Suprapubic skin (tissue), 4 donors: ENCODE results near the gene SLC37A1. TPM values are rescaled to one million over a fixed set of nuclear protein-coding genes. Genes with fewer than 3 reads are reported as not detected.
A peak's percentile ranks its signal among the peaks of the same experiment; 100 is the strongest.

Experiments
- DNase-seq, 2 donors: peaks; one replicate each; pipeline ENCODE4 v3.0.0-alpha.2; 2019; ENCODE audit warnings: low spot score in 2 of 2
- H3K27ac ChIP-seq: fragments of 200-600 bp; sonication (generic); one replicate; pipeline ENCODE4 v1.5.1; 2019
- H3K27me3 ChIP-seq: fragments of 200-600 bp; sonication (generic); one replicate; pipeline ENCODE4 v1.5.1; 2019
- H3K36me3 ChIP-seq: fragments of 200-600 bp; sonication (generic); one replicate; pipeline ENCODE4 v1.5.1; 2019
- H3K4me1 ChIP-seq: fragments of 200-600 bp; sonication (generic); one replicate; pipeline ENCODE4 v1.5.1; 2019
- H3K4me3 ChIP-seq: fragments of 200-600 bp; sonication (generic); one replicate; pipeline ENCODE4 v1.5.1; 2019; ENCODE audit warnings: mild to moderate bottlenecking
- H3K9me3 ChIP-seq: fragments of 200-600 bp; sonication (generic); one replicate; pipeline ENCODE4 v1.5.1; 2019
- EP300 ChIP-seq: sonication (generic); formaldehyde crosslinking; IDR thresholded peaks from one replicate; pipeline ENCODE4 v1.6.1; 2017; ENCODE audit warnings: antibody characterized with exemption
- POLR2A ChIP-seq, 2 donors: fragments of 450-650 bp; IDR thresholded peaks; one replicate each; pipeline ENCODE4 v1.6.1; 2017; ENCODE audit warnings: antibody characterized with exemption in 2 of 2, mild to moderate bottlenecking in 2 of 2, moderate library complexity in 2 of 2
- POLR2AphosphoS5 ChIP-seq, 3 donors: sonication (generic); formaldehyde crosslinking; IDR thresholded peaks; one replicate each; pipeline ENCODE4 v1.6.1; 2017; ENCODE audit warnings: antibody characterized with exemption in 3 of 3
- WGBS: methylation state at CpG from one replicate; pipeline ENCODE4 v1.1.5; 2018; 5-methylcytosine and 5-hydroxymethylcytosine counted together
- total RNA-seq, 4 donors: library from RNA; depleted of rRNA; stranded (reverse); fragments of >200 nt; gene quantifications; one replicate each; pipeline ENCODE4 v1.1.0, GENCODE V29; 2016
- TF ChIP-seq, protein P1 (sequence below), 2 donors: fragments of 200-600 bp in 1 of 2; fragments of 450-650 bp in 1 of 2; sonication (generic) in 1 of 2; IDR thresholded peaks; one replicate each; pipeline ENCODE4 v1.5.1; 2016 to 2019; ENCODE audit warnings: antibody characterized with exemption in 2 of 2, mild to moderate bottlenecking in 1 of 2, moderate library complexity in 1 of 2

The SLC37A1 gene
- total RNA-seq, 4 donors from 2014 or later: 10.2 to 23.1 (median 19.6) TPM

DNA sequence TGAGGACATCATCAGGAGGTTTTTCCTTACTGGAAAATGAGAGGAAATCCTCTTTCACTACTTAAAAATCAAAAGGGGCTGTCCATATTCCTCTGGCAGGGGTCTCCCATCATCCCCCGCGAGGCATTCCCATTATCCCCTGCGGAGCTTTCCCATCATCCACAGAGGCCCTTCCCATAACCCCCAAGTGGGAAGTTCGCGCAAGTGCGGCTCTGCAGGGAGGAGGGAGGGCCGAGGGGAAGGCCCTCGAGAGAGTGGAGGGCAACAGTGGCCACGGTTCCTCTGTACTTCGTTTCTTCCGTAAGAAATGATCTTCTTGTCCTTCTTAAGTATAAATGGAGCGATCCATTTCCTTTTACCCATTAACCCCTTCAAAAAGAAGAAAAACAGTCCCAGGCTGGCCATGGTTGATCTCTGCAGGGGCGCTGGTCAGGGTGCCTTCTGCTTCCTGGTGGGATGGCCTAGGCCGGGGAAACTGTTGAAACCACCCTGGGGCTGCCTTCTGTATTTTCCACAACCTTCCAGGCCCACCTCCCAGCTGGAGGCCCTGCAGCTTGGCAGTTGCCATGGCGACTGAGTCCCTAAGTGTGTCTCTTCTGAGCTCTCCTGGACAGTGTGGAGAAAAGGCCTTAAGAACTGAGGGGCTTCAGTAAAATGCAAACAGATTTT is 14.1 kb upstream of the SLC37A1 start:
- H3K36me3 ChIP-seq: no peaks in the 10 kb centered on the region

DNA sequence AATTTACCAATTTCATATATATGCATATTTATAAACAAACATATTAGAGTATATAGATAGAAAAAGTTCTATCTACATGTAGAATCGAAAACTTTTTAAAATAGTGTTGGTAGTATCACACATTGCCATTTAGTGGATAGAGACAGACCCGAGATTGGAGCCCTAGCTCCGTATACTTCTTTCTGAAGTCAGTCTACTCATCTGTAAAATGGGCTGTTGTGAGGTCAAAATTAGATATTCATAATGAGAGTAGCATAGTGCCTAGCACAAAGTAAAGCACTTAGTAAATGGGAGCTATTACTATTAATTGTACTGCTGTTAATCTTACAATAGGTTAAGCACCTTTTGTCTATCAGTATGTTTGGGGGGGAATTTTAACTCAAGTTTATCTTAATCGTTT is 13.4 kb upstream of the SLC37A1 start:
- peaks cover 14% of the 10 kb centered on the region for H3K4me1 ChIP-seq
- no peak overlapping the region for H3K27ac ChIP-seq
- H3K27me3 ChIP-seq: no peaks in the 10 kb centered on the region
- H3K9me3 ChIP-seq: no peaks in the 10 kb centered on the region
- DNase-seq: no peak
- H3K4me3 ChIP-seq: no peak overlapping the region
- 76% methylated on average over 4 of the region's 4 CpGs for WGBS
- no peak for TF ChIP-seq POLR2AphosphoS5 (IDR thresholded peaks at IDR 0.05)
- no peak for TF ChIP-seq POLR2A (IDR thresholded peaks at IDR 0.05)
- TF ChIP-seq, protein P1, sequence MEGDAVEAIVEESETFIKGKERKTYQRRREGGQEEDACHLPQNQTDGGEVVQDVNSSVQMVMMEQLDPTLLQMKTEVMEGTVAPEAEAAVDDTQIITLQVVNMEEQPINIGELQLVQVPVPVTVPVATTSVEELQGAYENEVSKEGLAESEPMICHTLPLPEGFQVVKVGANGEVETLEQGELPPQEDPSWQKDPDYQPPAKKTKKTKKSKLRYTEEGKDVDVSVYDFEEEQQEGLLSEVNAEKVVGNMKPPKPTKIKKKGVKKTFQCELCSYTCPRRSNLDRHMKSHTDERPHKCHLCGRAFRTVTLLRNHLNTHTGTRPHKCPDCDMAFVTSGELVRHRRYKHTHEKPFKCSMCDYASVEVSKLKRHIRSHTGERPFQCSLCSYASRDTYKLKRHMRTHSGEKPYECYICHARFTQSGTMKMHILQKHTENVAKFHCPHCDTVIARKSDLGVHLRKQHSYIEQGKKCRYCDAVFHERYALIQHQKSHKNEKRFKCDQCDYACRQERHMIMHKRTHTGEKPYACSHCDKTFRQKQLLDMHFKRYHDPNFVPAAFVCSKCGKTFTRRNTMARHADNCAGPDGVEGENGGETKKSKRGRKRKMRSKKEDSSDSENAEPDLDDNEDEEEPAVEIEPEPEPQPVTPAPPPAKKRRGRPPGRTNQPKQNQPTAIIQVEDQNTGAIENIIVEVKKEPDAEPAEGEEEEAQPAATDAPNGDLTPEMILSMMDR (IDR thresholded peaks at IDR 0.05): no peak
- TF ChIP-seq EP300: no peak
- no peaks in the 10 kb centered on the region for H3K36me3 ChIP-seq

More for the DNA sequence above, 14.1 kb upstream of the SLC37A1 start:
- Histone ChIP-seq H3K4me3 (no peak overlapping the region), H3K9me3 (no peaks in the 10 kb centered on the region), H3K27me3 (no peaks in the 10 kb centered on the region), H3K4me1 (peaks cover 17% of the 10 kb centered on the region), H3K27ac (no peak overlapping the region)
- TF ChIP-seq POLR2A (IDR thresholded peaks at IDR 0.05) (no peak), POLR2AphosphoS5 (IDR thresholded peaks at IDR 0.05) (no peak), EP300 (no peak)
- TF ChIP-seq, protein P1 (IDR thresholded peaks at IDR 0.05): no peak
- peak in 1 of 2 donors; percentile 61 for DNase-seq
- 86% methylated on average over 15 of the region's 15 CpGs for WGBS

DNA sequence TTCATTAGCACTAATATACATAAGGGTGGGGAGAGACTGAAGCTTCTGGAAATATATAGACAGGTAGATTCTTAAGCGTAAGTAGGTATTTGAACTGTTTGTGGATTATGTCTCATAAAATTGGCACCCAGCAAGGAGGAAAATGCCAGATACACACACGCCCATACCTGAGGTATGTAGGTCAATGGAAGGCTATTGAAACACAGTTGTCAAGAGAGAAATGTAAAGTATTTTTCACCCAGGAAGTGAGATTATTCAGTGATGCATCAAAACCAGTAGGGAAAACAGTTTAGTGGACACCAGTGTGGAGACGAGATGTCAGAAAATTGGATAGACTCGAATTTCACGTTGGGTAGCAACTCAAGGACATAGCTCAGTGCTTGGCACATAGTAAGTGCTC is 12.9 kb upstream of the SLC37A1 start:
- Histone ChIP-seq H3K9me3 (no peaks in the 10 kb centered on the region), H3K4me1 (peaks cover 9% of the 10 kb centered on the region), H3K4me3 (no peak overlapping the region), H3K27me3 (no peaks in the 10 kb centered on the region), H3K36me3 (no peaks in the 10 kb centered on the region), H3K27ac (no peak overlapping the region)
- TF ChIP-seq POLR2AphosphoS5 (IDR thresholded peaks at IDR 0.05) (no peak), EP300 (no peak), POLR2A (IDR thresholded peaks at IDR 0.05) (no peak)
- TF ChIP-seq, protein P1 (IDR thresholded peaks at IDR 0.05): no peak
- 52% methylated on average over 5 of the region's 5 CpGs for WGBS
- DNase-seq: no peak

DNA sequence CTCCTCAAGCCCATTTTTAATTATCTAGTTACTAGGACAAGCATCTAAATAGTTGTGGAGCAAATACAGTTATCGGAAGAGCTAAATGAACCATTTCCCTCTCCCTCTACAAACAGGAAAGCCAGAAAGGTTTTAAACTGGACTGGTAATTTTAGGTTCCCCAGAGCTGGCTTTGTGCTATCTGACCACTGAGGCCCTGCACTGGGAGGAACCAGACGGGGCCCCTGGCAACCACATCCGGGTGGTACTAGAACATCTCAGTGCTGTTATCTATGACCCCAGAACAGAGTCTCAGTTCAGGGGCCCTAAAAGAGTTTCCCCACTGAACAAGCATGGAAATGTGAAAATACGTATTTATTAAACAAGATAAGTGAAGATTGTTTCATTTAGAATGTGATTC is 9.9 kb upstream of the SLC37A1 start:
- DNase-seq: no peak
- WGBS: 89% methylated on average over 4 of the region's 4 CpGs
- no peaks in the 10 kb centered on the region for H3K27me3 ChIP-seq
- H3K36me3 ChIP-seq: no peaks in the 10 kb centered on the region
- no peak overlapping the region for H3K27ac ChIP-seq
- H3K4me3 ChIP-seq: no peak overlapping the region
- no peaks in the 10 kb centered on the region for H3K4me1 ChIP-seq
- no peak for TF ChIP-seq EP300
- no peak for TF ChIP-seq POLR2AphosphoS5 (IDR thresholded peaks at IDR 0.05)
- TF ChIP-seq, protein P1 (IDR thresholded peaks at IDR 0.05): no peak
- no peak for TF ChIP-seq POLR2A (IDR thresholded peaks at IDR 0.05)
- no peaks in the 10 kb centered on the region for H3K9me3 ChIP-seq

DNA sequence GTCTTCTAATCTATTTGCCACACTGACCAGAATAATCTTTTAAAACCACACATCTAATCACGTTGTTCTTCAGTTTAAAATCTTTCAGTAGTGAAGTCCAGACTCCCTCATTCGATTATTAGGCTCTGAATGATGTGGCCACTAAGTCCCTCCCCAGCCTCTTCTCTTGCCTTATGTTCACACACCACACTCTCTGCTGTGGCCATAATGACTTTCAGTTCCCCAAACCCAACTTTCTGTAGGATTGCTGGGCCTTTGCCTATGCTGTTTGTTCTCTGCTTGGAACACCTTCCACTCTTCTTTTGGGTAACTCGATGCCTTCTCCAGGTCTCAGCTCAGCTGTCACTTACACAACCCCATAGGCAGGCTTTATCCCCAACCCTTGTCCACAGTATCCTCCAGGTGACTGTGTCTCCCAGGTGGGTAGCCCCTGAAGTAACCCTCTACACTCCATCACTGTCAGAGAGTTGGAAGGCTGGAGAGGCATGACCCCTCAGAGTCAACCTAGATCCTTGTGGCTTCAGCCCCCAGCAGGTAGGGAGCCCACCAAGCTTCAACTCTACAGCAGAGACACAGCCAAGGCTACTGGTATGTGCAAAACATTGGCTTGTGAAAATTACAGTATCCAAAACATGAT is 8.4 kb upstream of the SLC37A1 start:
- 81% methylated on average over 3 of the region's 3 CpGs for WGBS
- H3K27ac ChIP-seq: no peak overlapping the region
- TF ChIP-seq POLR2A (IDR thresholded peaks at IDR 0.05): no peak
- TF ChIP-seq EP300: no peak
- TF ChIP-seq, protein P1 (IDR thresholded peaks at IDR 0.05): no peak
- TF ChIP-seq POLR2AphosphoS5 (IDR thresholded peaks at IDR 0.05): no peak

More for the DNA sequence above, 8.4 kb upstream of the SLC37A1 start:
- Histone ChIP-seq H3K4me1 (no peaks in the 10 kb centered on the region), H3K27me3 (no peaks in the 10 kb centered on the region), H3K36me3 (no peaks in the 10 kb centered on the region), H3K9me3 (no peaks in the 10 kb centered on the region), H3K4me3 (no peak overlapping the region)
- DNase-seq: no peak
